Neural cell (in vitro differentiated cells): ENCODE measurements around the gene HERC3. TPM values are rescaled to one million over a fixed set of nuclear protein-coding genes. Genes with fewer than 3 reads are reported as not detected.

Experiments
- H2AFZ ChIP-seq: fragments of 200-600, 300-800 bp; sonication (generic), shearing (Covaris generic); 2 replicates; pipeline ENCODE4 v1.6.0; 2014; ENCODE audit warnings: low read depth, mild to moderate bottlenecking, antibody characterized with exemption, low read length, moderate library complexity
- H3F3A ChIP-seq: fragments of 200-600 bp; shearing (Covaris generic); 2 replicates; pipeline ENCODE4 v1.6.1; 2016; ENCODE audit warnings: mild to moderate bottlenecking, moderate library complexity, mixed read lengths, antibody characterized with exemption, low read length; ENCODE audit not compliant: insufficient read depth, poor library complexity, severe bottlenecking
- H3K27ac ChIP-seq: fragments of 200-600, 300-800 bp; sonication (generic), shearing (Covaris generic); 2 replicates; pipeline ENCODE4 v1.5.1; 2014; ENCODE audit warnings: mild to moderate bottlenecking, low read length, moderate library complexity
- H3K27me3 ChIP-seq: fragments of 300-800, 200-600 bp; sonication (generic), shearing (Covaris generic); 2 replicates; pipeline ENCODE4 v1.6.0; 2014; ENCODE audit warnings: mild to moderate bottlenecking, low read depth, low read length, moderate library complexity; ENCODE audit not compliant: insufficient read depth
- H3K36me3 ChIP-seq: fragments of 300-800, 200-600 bp; sonication (generic), shearing (Covaris generic); 2 replicates; pipeline ENCODE4 v1.5.1; 2014; ENCODE audit warnings: mild to moderate bottlenecking, antibody characterized with exemption, low read length, moderate library complexity; ENCODE audit not compliant: insufficient read depth
- H3K4me2 ChIP-seq: fragments of 300-800, 200-600 bp; sonication (generic), shearing (Covaris generic); 2 replicates; pipeline ENCODE4 v1.6.0; 2014; ENCODE audit warnings: mild to moderate bottlenecking, low read length
- H3K4me3 ChIP-seq: fragments of 300-800, 200-600 bp; sonication (generic), shearing (Covaris generic); 2 replicates; pipeline ENCODE4 v1.5.1; 2014; ENCODE audit warnings: mild to moderate bottlenecking, low read length, moderate library complexity
- H3K79me2 ChIP-seq: fragments of 200-600 bp; shearing (Covaris generic); replicated peaks from 2 replicates; pipeline ENCODE4 v1.6.0; 2014; ENCODE audit warnings: mild to moderate bottlenecking, low read length, moderate library complexity; ENCODE audit not compliant: insufficient read depth
- H3K9ac ChIP-seq: fragments of 300-800, 200-600 bp; sonication (generic), shearing (Covaris generic); 2 replicates; pipeline ENCODE4 v1.6.1; 2016; ENCODE audit warnings: mild to moderate bottlenecking, low read length, mixed read lengths
- H3K9me2 ChIP-seq: fragments of 200-600 bp; shearing (Covaris generic); 2 replicates; pipeline ENCODE4 v1.6.1; 2016; ENCODE audit warnings: mild to moderate bottlenecking, low read length, mixed read lengths; ENCODE audit not compliant: insufficient read depth
- H3K9me3 ChIP-seq: fragments of 200-600, 300-800 bp; sonication (generic), shearing (Covaris generic); 2 replicates; pipeline ENCODE4 v1.6.1; 2016; ENCODE audit warnings: mild to moderate bottlenecking, mixed run types, low read length, moderate library complexity, mixed read lengths
- H4K20me1 ChIP-seq: fragments of 200-600 bp; shearing (Covaris generic); 2 replicates; pipeline ENCODE4 v1.6.1; 2016; ENCODE audit warnings: mild to moderate bottlenecking, mixed run types; ENCODE audit not compliant: insufficient read depth
- CTCF ChIP-seq: fragments of 450-650 bp; IDR thresholded peaks from 2 replicates; pipeline ENCODE4 v1.5.1; 2014; ENCODE audit warnings: antibody characterized with exemption, mild to moderate bottlenecking, moderate library complexity; ENCODE audit not compliant: poor library complexity, severe bottlenecking
- EP300 ChIP-seq: fragments of 450-650 bp; conservative IDR thresholded peaks from 2 replicates; pipeline ENCODE4 v1.6.1; 2014; ENCODE audit warnings: antibody characterized with exemption, mild to moderate bottlenecking, moderate library complexity; ENCODE audit not compliant: poor library complexity, severe bottlenecking
- EZH2 ChIP-seq: fragments of 200-600, 300-800 bp; shearing (Covaris generic), sonication (generic); IDR thresholded peaks from 2 replicates; pipeline ENCODE4 v1.6.1; 2014; ENCODE audit warnings: antibody characterized with exemption, low read length, borderline replicate concordance, mild to moderate bottlenecking; ENCODE audit not compliant: insufficient read depth, poor library complexity, severe bottlenecking
- MXI1 ChIP-seq: fragments of 450-650 bp; conservative IDR thresholded peaks from 2 replicates; pipeline ENCODE4 v1.6.1; 2014; ENCODE audit warnings: antibody characterized with exemption, mild to moderate bottlenecking; ENCODE audit not compliant: poor library complexity, severe bottlenecking
- POLR2AphosphoS5 ChIP-seq: IDR thresholded peaks from 2 replicates; pipeline ENCODE4 v1.6.1; 2012
- RAD21 ChIP-seq: fragments of 450-650 bp; conservative IDR thresholded peaks from 2 replicates; pipeline ENCODE4 v1.6.1; 2014; ENCODE audit warnings: antibody characterized with exemption, mild to moderate bottlenecking, moderate library complexity
- REST ChIP-seq: IDR thresholded peaks from 2 replicates; pipeline ENCODE4 v1.6.1; 2012; ENCODE audit warnings: borderline replicate concordance
- SMC3 ChIP-seq: fragments of 450-650 bp; conservative IDR thresholded peaks from 2 replicates; pipeline ENCODE4 v1.6.1; 2014; ENCODE audit warnings: antibody characterized with exemption, mild to moderate bottlenecking, moderate library complexity; ENCODE audit not compliant: poor library complexity
- TAF1 ChIP-seq: IDR thresholded peaks from 2 replicates; pipeline ENCODE4 v1.6.1; 2012; ENCODE audit warnings: low read depth
- polyA plus RNA-seq: library from polyadenylated mRNA; depleted of rRNA; stranded (reverse); fragments of >200 nt; gene quantifications from 2 replicates; pipeline ENCODE4 v1.2.3, GENCODE V29; 2014

HERC3 gene
- polyA plus RNA-seq, 1 donor from 2014 or later = 49.2 TPM

DNA sequence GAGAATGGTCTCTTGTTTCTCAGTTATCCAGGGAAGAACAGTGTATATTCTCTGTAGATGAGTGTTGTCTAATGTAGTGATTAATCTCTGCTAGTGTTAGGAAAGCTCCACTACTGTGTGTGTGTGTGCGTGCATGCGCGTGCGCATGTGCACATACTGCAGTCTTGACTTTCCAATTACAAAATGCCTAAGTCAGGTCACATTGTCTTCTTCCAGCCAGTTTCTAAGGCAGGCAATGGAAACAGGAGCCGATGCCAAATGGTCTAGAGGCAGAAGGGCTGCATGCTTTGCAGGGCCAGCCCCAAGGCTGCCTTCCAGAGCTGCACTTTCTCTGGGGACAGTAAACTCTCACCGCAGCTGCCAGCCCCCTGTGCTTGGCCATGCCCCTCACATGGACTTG lies 135.9 kb downstream of the HERC3 start:
- H3K27ac ChIP-seq = no peak overlapping the region
- no peaks in the 10 kb centered on the region for H3K27me3 ChIP-seq
- H4K20me1 ChIP-seq = no peaks in the 10 kb centered on the region
- no peaks in the 10 kb centered on the region for H3F3A ChIP-seq
- H3K9me3 ChIP-seq = no peaks in the 10 kb centered on the region
- H3K9ac ChIP-seq = no peak overlapping the region
- H3K79me2 ChIP-seq = no peaks in the 10 kb centered on the region
- TF ChIP-seq SMC3 (no peak), CTCF (no peak), MXI1 (no peak), RAD21 (no peak), EP300 (no peak), REST (no peak), TAF1 (no peak), EZH2 (no peak), POLR2AphosphoS5 (no peak)
- H3K9me2 ChIP-seq = no peaks in the 10 kb centered on the region
- H2AFZ ChIP-seq = no peak overlapping the region
- peaks cover 11% of the 10 kb centered on the region for H3K36me3 ChIP-seq
- no peak overlapping the region for H3K4me2 ChIP-seq
- no peak overlapping the region for H3K4me3 ChIP-seq

DNA sequence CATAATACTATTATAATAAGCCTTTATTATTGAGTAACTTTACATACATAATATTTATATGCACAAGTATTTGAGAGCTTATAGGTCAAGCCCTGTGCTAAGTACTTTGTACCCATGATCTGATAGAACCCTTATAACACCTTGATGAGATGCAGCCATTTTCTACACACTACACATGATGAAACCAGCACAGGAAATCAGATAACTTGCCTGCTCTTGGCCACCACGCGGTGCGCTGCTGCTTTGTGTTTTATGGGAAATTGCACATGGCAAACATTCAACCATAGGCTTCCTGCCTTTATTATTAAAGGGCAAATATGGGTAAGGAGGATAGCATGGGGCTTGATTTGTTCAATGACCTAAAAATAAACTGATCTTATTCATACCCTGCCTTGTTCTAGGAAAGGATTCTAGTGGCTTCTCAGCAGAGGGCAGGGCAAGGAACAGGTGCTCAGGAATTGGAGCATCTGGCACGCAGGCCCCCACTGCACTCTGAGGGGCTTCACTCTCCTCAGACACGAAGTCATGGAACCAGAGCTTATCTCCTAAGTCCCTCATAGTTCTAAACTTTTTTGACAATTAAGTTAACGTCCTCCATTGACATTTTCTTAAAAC lies 137.0 kb downstream of the HERC3 start:
- no peak overlapping the region for H3K4me3 ChIP-seq
- H4K20me1 ChIP-seq = no peaks in the 10 kb centered on the region
- no peaks in the 10 kb centered on the region for H3F3A ChIP-seq
- no peak overlapping the region for H3K9ac ChIP-seq
- no peak overlapping the region for H3K27ac ChIP-seq
- no peaks in the 10 kb centered on the region for H3K9me3 ChIP-seq
- no peaks in the 10 kb centered on the region for H3K9me2 ChIP-seq
- H3K36me3 ChIP-seq = peaks cover 3% of the 10 kb centered on the region
- no peak overlapping the region for H2AFZ ChIP-seq
- H3K79me2 ChIP-seq = no peaks in the 10 kb centered on the region
- H3K27me3 ChIP-seq = no peaks in the 10 kb centered on the region
- TF ChIP-seq POLR2AphosphoS5 (no peak), EP300 (no peak), REST (no peak), SMC3 (no peak), MXI1 (no peak), RAD21 (no peak), EZH2 (no peak), CTCF (no peak)
- H3K4me2 ChIP-seq = no peak overlapping the region
